Mesendoderm (in vitro differentiated cells): ENCODE data around the gene PPP2CA.

Source experiments
- DNase-seq: peaks from one replicate; pipeline ENCODE4 v3.0.0; 2013
- H2AK5ac ChIP-seq: 2 replicates; pipeline ENCODE4 v1.6.1; 2013; ENCODE audit warnings: low read length, inconsistent platforms
- H2BK120ac ChIP-seq: 2 replicates; pipeline ENCODE4 v1.6.1; 2013; ENCODE audit warnings: low read depth, mild to moderate bottlenecking, low read length, moderate library complexity, mixed read lengths
- H2BK15ac ChIP-seq: replicated peaks from 2 replicates; pipeline ENCODE4 v1.6.1; 2013; ENCODE audit warnings: low read depth, mild to moderate bottlenecking, moderate library complexity
- H2BK5ac ChIP-seq: 2 replicates; pipeline ENCODE4 v1.6.1; 2013; ENCODE audit warnings: low read length, inconsistent platforms
- H3K18ac ChIP-seq: 2 replicates; pipeline ENCODE4 v1.6.1; 2013; ENCODE audit warnings: mild to moderate bottlenecking, low read length, mixed read lengths
- H3K23ac ChIP-seq: one replicate; pipeline ENCODE4 v1.6.1; 2013; ENCODE audit warnings: low read length
- H3K27ac ChIP-seq: 2 replicates; pipeline ENCODE4 v1.5.1; 2013; ENCODE audit warnings: low read depth, mild to moderate bottlenecking, inconsistent platforms, low read length, moderate library complexity
- H3K27me3 ChIP-seq: 2 replicates; pipeline ENCODE4 v1.6.1; 2013; ENCODE audit warnings: low read length, control low read depth, mild to moderate bottlenecking, inconsistent platforms; ENCODE audit not compliant: insufficient read depth, poor library complexity
- H3K36me3 ChIP-seq: 2 replicates; pipeline ENCODE4 v1.6.1; 2013; ENCODE audit warnings: low read length, inconsistent platforms; ENCODE audit not compliant: control insufficient read depth, insufficient read depth
- H3K4ac ChIP-seq: one replicate; pipeline ENCODE4 v1.6.1; 2013; ENCODE audit warnings: low read depth, mild to moderate bottlenecking, low read length, moderate library complexity
- H3K4me1 ChIP-seq: 2 replicates; pipeline ENCODE4 v1.6.1; 2013; ENCODE audit warnings: low read depth, low read length, inconsistent platforms; ENCODE audit not compliant: control insufficient read depth
- H3K4me2 ChIP-seq: 2 replicates; pipeline ENCODE4 v1.6.1; 2013; ENCODE audit warnings: low read length
- H3K4me3 ChIP-seq: 2 replicates; pipeline ENCODE4 v1.5.1; 2013; ENCODE audit warnings: mild to moderate bottlenecking, low read length
- H3K56ac ChIP-seq: one replicate; pipeline ENCODE4 v1.6.1; 2013; ENCODE audit warnings: low read length
- H3K79me1 ChIP-seq: 2 replicates; pipeline ENCODE4 v1.6.1; 2013; ENCODE audit warnings: low read length, inconsistent platforms
- H3K79me2 ChIP-seq: 2 replicates; pipeline ENCODE4 v1.6.1; 2013; ENCODE audit warnings: mild to moderate bottlenecking, low read length; ENCODE audit not compliant: control insufficient read depth, insufficient read depth
- H3K9ac ChIP-seq: 2 replicates; pipeline ENCODE4 v1.6.1; 2013; ENCODE audit warnings: low read length, inconsistent platforms
- H4K5ac ChIP-seq: one replicate; pipeline ENCODE4 v1.6.1; 2013; ENCODE audit warnings: low read length
- H4K8ac ChIP-seq: one replicate; pipeline ENCODE4 v1.6.1; 2013; ENCODE audit warnings: low read depth, mild to moderate bottlenecking, control low read depth, low read length, moderate library complexity
- WGBS: extraction: QIAGEN DNeasy Blood & Tissue Kit; methylation state at CpG from one replicate; pipeline ENCODE4 v1.1.7; 2013; ENCODE audit warnings: low lambda C conversion rate, missing lambda C conversion rate; ENCODE audit not compliant: insufficient coverage; ENCODE audit errors: extremely low coverage; 5-methylcytosine and 5-hydroxymethylcytosine counted together

Gene PPP2CA

DNA sequence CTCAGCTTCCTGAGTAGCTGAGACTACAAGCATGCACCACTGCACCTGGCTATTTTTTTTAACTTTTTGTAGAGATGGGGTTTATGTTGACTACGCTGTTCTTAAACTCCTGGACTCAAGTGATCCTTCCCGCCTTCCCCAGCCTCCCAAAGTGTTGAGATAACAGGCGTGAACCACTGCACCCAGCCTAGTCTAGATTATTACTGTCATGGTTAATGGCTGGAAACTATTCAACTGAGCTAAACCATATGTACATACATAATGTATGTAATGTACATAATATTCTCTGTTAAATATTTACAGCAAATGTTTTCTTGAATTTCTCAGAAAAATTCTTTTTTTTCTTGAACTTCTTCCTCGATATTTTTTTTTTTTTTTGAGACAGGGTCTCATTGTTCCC is 21.3 kb downstream of the PPP2CA start:
- Histone ChIP-seq H3K4me3 (no peak overlapping the region), H2BK15ac (no peak overlapping the region), H3K27ac (no peak overlapping the region), H3K4me2 (no peak overlapping the region), H2AK5ac (no peak overlapping the region), H2BK120ac (no peak overlapping the region), H3K4me1 (no peaks in the 10 kb centered on the region), H3K56ac (no peak overlapping the region), H3K27me3 (no peaks in the 10 kb centered on the region), H3K4ac (no peak overlapping the region), H3K79me1 (peaks cover 9% of the 10 kb centered on the region), H4K8ac (no peak overlapping the region), H3K79me2 (peaks cover 60% of the 10 kb centered on the region), H3K9ac (no peak overlapping the region), H4K5ac (no peak overlapping the region), H3K23ac (no peak overlapping the region), H2BK5ac (no peak overlapping the region), H3K36me3 (peaks cover 4% of the 10 kb centered on the region), H3K18ac (no peak overlapping the region)
- DNase-seq: no peak
- WGBS: no CpG with 5 or more reads among the region's 4 CpGs

DNA sequence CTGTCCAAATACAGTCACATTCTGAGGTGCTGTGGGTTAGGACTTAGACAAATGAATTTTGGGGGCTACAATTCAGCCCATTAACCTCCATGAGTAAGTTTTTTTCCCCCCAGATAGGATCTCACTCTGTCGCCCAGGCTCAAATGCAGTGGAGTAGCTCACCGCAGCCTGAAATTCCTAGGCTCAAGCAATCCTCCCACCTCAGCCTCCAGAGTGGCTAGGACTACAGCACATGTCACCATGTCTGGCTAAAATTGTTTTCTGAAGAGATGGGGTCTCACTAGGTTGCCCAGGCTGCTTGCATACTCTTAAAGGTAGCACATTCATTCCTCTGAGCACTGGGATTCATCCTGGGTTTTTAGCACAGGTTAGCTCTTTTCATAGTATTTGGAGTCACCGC is 22.2 kb downstream of the PPP2CA start:
- Histone ChIP-seq H3K56ac (no peak overlapping the region), H3K27ac (no peak overlapping the region), H3K79me1 (peaks cover 9% of the 10 kb centered on the region), H3K4me3 (no peak overlapping the region), H4K5ac (no peak overlapping the region), H3K4me1 (no peaks in the 10 kb centered on the region), H4K8ac (no peak overlapping the region), H3K9ac (no peak overlapping the region), H2BK120ac (no peak overlapping the region), H3K18ac (no peak overlapping the region), H3K4me2 (no peak overlapping the region), H2BK15ac (no peak overlapping the region), H2AK5ac (no peak overlapping the region), H3K27me3 (no peaks in the 10 kb centered on the region), H2BK5ac (no peak overlapping the region), H3K36me3 (peaks cover 4% of the 10 kb centered on the region), H3K79me2 (peaks cover 50% of the 10 kb centered on the region), H3K4ac (no peak overlapping the region), H3K23ac (no peak overlapping the region)
- DNase-seq: no peak
- WGBS: no CpG with 5 or more reads among the region's 3 CpGs

DNA sequence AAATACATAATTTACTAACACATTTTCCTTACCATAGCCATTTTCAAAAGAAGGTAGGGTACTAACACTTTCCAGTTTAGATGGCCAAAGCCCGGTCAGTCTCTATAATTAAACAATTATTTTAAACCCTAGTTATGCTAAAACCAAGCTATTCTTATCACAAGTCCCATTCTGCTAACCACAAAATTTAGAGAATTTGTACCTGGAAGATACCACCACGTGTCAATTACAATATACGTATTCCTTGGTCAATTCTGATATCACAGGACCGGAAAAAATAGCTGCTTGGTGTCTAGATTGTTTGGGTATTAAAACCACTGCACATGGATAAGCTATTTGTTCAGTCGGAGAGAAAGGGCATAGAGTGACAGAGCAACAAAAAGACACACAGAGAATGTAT is 30.2 kb downstream of the PPP2CA start:
- Histone ChIP-seq H3K4me2 (no peak overlapping the region), H3K4ac (no peak overlapping the region), H2BK120ac (no peak overlapping the region), H3K56ac (no peak overlapping the region), H2BK5ac (no peak overlapping the region), H4K5ac (no peak overlapping the region), H3K79me1 (no peaks in the 10 kb centered on the region), H3K9ac (no peak overlapping the region), H3K23ac (no peak overlapping the region), H3K4me3 (no peak overlapping the region), H2BK15ac (no peak overlapping the region), H3K27me3 (no peaks in the 10 kb centered on the region), H3K27ac (no peak overlapping the region), H3K79me2 (peaks cover 2% of the 10 kb centered on the region), H3K36me3 (peaks cover 2% of the 10 kb centered on the region), H4K8ac (no peak overlapping the region), H2AK5ac (no peak overlapping the region), H3K18ac (no peak overlapping the region), H3K4me1 (no peaks in the 10 kb centered on the region)
- no peak for DNase-seq
- no CpG with 5 or more reads among the region's 5 CpGs for WGBS

DNA sequence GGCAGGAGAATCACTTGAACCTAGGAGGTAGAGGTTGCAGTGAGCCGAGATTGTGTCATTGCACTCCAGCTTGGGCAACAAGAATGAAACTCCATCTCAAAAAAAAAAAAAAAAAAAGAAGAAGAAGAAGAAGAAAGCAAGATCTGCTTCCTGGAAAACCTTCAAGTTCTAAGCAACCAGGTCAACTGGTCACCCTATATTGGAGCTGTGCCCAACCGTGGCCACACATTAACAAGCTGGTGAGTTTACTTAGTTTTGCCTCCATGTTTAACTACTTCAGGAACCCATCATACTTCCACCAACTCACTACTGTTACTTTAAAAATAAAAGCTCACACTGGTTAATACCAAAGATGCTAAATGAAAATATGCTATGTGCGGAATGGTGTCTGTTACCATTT is 36.8 kb downstream of the PPP2CA start:
- Histone ChIP-seq H3K4me3 (no peak overlapping the region), H3K79me1 (no peaks in the 10 kb centered on the region), H3K56ac (no peak overlapping the region), H3K4ac (no peak overlapping the region), H3K36me3 (no peaks in the 10 kb centered on the region), H4K5ac (no peak overlapping the region), H2BK120ac (no peak overlapping the region), H3K27me3 (no peaks in the 10 kb centered on the region), H4K8ac (no peak overlapping the region), H2BK15ac (no peak overlapping the region), H2AK5ac (no peak overlapping the region), H3K23ac (no peak overlapping the region), H3K9ac (no peak overlapping the region), H3K4me1 (no peaks in the 10 kb centered on the region), H3K27ac (no peak overlapping the region), H3K79me2 (no peaks in the 10 kb centered on the region), H3K18ac (no peak overlapping the region), H3K4me2 (no peak overlapping the region), H2BK5ac (no peak overlapping the region)
- WGBS: no CpG with 5 or more reads among the region's 3 CpGs
- no peak for DNase-seq

DNA sequence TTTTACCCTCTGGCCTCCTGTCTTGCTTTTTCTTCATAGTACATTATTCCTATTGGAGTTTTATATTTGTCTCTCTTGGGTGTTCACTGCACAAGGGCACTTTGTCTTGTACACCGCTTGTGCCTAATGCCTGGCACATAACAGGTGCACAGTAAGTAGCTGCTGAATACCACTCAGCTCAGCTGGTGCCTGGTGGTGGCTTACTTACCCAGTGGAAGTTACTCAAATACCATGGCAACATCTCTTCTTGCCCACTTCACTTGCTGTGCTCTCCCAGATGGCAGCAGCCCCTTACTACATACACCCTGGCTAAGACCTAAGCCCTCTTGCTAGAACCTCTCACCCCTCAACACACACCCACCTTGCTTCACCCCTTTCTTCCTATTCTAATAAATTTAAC is 37.8 kb downstream of the PPP2CA start:
- Histone ChIP-seq H3K4ac (no peak overlapping the region), H3K56ac (no peak overlapping the region), H3K36me3 (no peaks in the 10 kb centered on the region), H3K27ac (no peak overlapping the region), H3K79me2 (no peaks in the 10 kb centered on the region), H2BK15ac (no peak overlapping the region), H3K79me1 (no peaks in the 10 kb centered on the region), H2AK5ac (no peak overlapping the region), H3K4me1 (no peaks in the 10 kb centered on the region), H3K27me3 (no peaks in the 10 kb centered on the region), H3K4me2 (no peak overlapping the region), H4K5ac (no peak overlapping the region), H3K4me3 (no peak overlapping the region), H2BK120ac (no peak overlapping the region), H4K8ac (no peak overlapping the region), H3K18ac (no peak overlapping the region), H3K23ac (no peak overlapping the region), H3K9ac (no peak overlapping the region), H2BK5ac (no peak overlapping the region)
- WGBS: no CpG with 5 or more reads among the region's 1 CpG
- DNase-seq: no peak
